HS-27A (cell line): ENCODE results near the gene ITPR2.
A peak's percentile ranks its signal among the peaks of the same experiment; 100 is the strongest.
"Not testable (repeated sequence)": the region's sequence is repeated elsewhere in the genome, so short reads cannot be mapped to it uniquely, and the experiment has no call there.

ENCODE experiments used
- DNase-seq: peaks from one replicate; pipeline ENCODE4 v3.0.0-alpha.2; 2012; ENCODE audit warnings: low read depth, missing footprints

ITPR2 gene

DNA sequence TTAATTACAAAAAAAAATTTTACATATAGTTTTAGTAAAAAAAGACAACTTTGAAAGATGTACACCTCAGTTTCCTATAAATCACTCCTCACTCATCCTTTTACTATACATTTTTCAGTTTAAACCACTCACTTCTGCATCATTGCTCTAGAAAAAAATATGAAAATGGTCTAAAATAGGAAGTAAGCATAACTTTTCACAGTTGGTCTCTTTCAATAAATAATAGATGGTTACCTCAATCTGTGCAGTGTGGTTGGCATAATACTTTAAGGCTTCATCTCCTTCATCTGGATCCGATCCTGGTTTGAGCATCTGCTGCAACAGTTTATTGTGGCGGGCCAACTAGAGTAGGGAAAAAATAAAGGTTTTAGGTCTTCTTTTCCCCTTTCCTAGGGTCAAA, 389.7 kb downstream of the ITPR2 start:
- DNase-seq = no peak

DNA sequence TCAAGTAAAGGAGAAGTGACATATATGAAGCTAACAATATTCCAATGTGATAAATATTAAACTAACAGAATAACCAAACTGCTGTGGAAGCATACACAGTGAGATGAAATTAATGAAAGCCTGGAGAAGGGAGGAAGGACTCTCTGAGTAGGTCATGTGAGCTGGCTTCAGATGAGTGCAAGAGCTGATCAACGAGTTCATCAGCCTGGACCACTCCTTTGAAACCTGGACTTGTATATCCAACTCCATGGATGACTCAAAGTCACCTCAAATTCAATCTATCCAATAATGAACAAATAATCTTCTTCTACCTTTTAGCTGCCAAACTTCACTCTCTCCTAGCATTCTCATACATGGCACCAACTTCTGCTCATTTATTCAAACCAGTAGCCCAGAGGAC, 391.6 kb downstream of the ITPR2 start:
- DNase-seq = no peak

DNA sequence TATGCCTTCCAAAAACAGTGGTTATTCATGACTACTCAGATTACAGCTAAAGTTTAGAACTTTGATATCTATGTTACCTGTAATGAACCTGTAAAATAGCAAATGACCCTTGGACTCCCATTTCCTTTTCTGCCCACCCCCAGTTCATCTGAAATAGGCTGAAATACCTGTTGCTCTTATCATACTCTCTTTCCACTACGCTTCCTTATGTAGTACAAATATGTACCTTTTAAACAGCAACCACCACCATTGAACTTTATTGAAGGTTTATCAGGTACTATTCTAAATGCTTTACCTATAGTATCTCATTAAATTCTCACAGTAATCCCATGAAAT, 398.0 kb downstream of the ITPR2 start:
- no peak for DNase-seq

DNA sequence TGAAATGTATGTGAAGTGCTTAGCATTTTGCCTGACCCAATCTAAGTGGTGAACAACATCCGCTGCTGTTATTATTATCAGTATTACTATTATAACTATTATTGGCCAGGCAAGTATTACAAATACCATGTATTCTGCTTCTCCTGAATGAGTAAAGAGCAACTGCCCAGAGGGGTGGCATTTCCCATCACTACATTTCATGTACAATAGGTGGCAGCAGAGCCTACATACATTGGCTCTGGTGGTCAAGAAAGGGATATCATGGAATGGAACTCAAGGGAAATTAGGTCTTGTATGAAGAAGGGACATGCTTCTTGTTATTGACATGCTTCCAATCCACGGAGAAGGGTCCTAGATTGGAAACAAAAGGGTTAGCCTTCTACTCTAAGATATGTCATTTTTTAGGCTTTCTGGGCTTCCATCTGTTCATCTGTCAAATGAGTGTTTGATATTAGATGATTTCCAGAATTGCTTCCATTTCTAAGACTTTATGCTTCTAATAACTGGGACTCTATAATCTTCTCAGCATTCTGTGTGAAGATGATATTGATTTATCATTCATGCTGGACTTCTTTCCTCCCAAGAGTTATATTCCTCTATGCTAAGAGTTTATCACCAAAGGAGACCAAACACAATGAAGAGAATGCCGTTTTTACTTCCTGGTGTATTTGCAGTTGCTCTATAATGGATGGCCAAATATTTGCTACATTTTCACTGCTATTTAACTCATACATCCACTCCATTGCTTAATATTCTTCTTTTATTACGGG, 398.5 kb downstream of the ITPR2 start:
- peak; percentile 50 for DNase-seq

GRCh38 chr12:26433701-26434100, 399.3 kb downstream of the ITPR2 start:
- DNase-seq = not testable (repeated sequence)

GRCh38 chr12:26431211-26431610, 401.8 kb downstream of the ITPR2 start:
- no peak for DNase-seq

DNA sequence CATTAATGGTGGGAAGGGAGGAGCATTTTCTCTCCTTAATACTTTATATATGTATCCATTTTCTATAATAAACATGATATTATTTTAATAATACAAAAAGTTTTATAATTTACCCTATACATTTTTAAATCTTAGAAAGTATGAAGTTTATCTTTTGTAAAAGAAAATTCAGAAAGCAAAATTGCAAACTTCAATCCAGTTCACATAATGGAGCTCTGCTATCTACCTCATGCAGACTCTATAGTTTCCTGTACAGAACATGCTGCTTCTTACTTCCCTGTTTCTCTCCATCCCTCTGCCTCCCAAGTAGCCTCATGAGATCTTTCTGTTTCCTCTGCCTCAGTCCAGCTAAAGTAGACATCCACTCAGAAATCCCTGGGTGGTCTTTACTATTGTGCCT, 402.4 kb downstream of the ITPR2 start:
- not testable (repeated sequence) for DNase-seq

GRCh38 chr12:26429070-26429691, 403.8 kb downstream of the ITPR2 start:
- no peak for DNase-seq

DNA sequence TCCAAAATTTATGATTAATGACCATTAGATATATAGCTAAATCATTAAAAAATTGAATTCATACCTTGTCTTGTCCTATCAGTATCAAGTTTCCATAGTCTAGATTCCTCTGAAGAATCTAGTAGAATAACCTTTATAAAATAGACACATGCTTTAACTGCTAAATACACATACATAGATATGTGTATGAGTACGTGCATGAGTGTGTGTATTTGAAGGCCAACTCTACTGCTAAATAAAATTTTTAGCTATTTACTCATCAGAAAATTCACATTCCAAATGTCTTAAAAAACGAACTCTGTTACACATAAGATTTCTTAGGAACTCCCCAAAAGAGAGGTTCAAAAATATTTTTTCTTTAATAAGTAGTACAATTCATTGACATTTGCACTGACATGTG, 404.6 kb downstream of the ITPR2 start:
- peak; percentile 41 for DNase-seq

DNA sequence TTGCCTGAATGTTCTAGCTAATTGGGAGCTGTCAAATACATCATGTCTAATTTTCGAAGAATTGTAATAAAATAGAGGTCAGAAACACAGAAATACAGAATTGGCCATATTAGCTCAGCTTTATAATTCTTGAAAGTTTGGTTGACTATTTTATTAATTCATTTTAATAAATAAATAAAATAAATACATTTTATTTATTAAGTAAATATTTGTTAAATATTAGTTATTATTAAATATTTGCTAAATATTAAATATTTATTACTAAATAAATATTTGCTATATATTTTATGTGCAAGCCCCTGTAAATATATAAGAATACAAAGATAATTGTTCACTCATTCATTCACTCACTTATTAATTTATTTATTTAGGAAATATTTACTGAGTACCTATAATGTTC, 406.3 kb downstream of the ITPR2 start:
- no peak for DNase-seq

GRCh38 chr12:26425587-26426260, 407.3 kb downstream of the ITPR2 start:
- no peak for DNase-seq

DNA sequence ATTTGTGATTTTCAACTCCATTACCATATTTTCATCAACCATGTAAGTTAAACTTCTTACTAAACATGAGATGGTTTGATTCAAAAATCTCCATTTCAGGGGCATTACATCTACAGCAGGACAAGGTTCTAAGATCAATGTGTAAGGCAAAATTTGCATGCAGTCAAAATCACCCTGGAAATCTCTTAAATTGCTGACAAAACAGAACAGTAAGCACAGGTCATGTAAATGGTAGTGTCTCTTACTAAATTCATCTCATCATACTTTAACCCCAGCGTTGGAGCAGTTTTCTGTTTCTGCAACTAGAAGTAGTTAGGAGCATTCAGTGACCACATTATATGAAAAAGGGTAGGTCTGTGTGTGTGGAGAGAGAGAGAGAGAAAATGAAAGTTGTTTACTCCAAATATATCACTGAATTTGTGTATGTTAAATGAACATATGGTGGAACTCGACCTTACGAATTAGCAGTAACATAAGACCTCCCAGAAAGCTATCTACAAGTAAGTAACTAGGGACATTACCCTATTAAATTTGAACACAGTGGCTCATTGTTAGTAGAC, 410.1 kb downstream of the ITPR2 start:
- DNase-seq = no peak

GRCh38 chr12:26416550-26416949, 416.4 kb downstream of the ITPR2 start:
- no peak for DNase-seq

- no peak for DNase-seq
Measured at GRCh38 chr12:26410689-26411088, 422.3 kb downstream of the ITPR2 start.

DNA sequence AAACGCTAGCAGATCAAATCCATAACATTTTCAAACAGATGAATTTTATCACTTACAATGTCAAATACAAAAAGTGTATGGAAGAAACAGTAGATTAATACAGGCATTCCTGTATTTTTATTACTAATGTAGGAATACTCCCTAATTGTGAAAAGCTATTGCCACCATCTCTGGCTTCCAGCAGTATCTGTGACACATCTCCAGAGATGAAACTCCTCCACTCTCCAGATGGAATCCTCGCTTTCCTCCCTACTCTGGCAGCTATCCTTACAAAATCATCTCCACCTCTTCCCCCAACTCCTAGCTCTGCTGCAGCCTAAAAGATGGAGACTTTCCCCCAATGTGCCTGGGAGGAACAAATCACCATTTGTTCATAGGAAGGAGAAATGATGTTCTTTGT, 426.2 kb downstream of the ITPR2 start:
- no peak for DNase-seq

GRCh38 chr12:26406391-26406790, 426.6 kb downstream of the ITPR2 start:
- DNase-seq = no peak

- DNase-seq = no peak
Measured at GRCh38 chr12:26403601-26404000, 429.4 kb downstream of the ITPR2 start.

DNA sequence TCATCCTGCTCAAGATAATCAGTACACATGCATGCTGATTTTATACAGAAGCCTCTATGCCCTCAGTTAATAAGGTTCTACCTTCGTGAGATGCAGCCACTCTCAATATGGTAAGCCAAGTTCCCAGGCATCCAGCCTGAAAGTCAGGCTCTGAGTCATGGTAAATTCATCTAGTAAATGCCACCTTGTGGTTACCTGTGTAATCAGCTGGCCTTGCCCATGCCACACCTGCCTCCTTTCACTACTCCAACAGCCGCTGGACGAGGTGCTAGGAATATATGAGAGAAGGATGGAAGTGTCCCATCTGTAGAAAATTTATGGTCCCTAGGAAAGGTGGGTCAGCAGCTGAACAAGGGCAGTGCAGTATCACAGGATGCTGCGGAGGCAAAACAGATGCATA, 430.3 kb downstream of the ITPR2 start:
- no peak for DNase-seq

- DNase-seq = no peak
Measured at GRCh38 chr12:26401874-26402273, 431.1 kb downstream of the ITPR2 start.

DNA sequence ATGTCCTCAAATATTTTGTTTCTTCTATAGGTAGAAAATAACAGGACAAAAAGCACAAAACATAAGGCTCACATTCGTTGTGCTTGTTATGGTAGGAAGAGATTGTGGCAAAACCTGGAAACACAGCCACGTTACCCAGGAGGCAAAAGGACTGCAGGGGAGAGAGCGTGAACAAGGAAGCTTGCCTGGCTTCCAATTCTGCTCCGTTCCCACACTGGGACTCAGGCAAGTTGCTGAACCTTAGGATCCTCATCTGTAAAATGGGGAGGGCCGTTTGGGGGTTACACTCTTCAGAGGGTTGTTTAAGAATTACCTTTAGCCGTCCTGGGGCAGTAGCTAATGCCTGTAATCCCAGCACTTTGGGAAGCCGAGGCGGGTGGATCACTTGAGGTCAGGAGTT, 432.4 kb downstream of the ITPR2 start:
- no peak for DNase-seq

- no peak for DNase-seq
Measured at GRCh38 chr12:26399381-26399780, 433.6 kb downstream of the ITPR2 start.

GRCh38 chr12:26396402-26396801, 436.6 kb downstream of the ITPR2 start:
- DNase-seq = no peak

DNA sequence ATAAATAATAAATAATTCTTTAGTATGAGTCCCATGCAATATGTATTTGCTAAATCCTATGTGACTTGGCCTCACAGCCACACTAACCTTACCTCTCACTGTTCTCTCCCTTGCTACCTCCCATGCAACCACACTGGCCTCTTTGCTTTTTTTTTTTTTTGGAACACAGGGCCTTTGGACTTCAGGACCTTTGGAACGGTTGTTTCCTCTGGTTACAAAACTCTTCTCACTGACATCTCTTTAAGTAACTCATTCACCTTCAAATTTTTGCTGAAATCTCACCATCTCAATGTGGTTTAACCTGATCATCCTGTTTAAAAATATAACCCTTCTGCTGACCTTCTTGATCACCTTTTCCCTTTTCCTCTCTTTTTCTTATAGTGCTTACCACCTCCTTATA, 443.7 kb downstream of the ITPR2 start:
- DNase-seq = no peak
